Stimulated activated CD4-positive, alpha-beta T cell treated with anti-CD3 and anti-CD28 coated beads, Interleukin-2, amount 100 ng/mL, for 48 hours (primary cell): Measurements from ENCODE around the gene TSR2.
"Not testable (repeated sequence)": the region's sequence is repeated elsewhere in the genome, so short reads cannot be mapped to it uniquely, and the experiment has no call there.

ENCODE experiments used
- DNase-seq, 2 donors: peaks; one replicate each; pipeline ENCODE4 v3.0.0-alpha.2; 2020

TSR2 gene

GRCh38 chrX:54473993-54474859 lies 34.0 kb downstream of the TSR2 start:
- DNase-seq = no peak

GRCh38 chrX:54479136-54480111 lies 39.2 kb downstream of the TSR2 start:
- DNase-seq = no peak

- DNase-seq = no peak
Measured at GRCh38 chrX:54482839-54483593, 42.8 kb downstream of the TSR2 start.

- DNase-seq = no peak
Measured at GRCh38 chrX:54483946-54484345, 43.7 kb downstream of the TSR2 start.

- DNase-seq = no peak
Measured at GRCh38 chrX:54484666-54485065, 44.5 kb downstream of the TSR2 start.

DNA sequence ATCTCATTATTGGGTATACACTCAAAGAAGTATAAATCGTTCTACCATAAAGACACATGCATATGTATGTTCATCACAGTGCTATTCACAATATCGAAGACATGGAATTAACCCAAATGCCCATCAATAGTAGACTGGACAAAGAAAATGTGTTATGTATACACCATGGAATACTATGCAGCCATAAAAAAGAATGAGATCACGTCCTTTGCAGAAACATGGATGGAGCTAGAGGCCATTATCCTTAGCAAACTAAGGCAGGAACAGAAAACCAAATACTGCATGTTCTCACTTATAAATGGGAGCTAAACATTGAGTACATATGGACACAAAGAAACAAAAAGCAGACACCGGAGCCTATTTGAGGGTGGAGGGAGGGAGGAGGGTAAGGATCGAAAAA lies 49.6 kb downstream of the TSR2 start:
- DNase-seq = not testable (repeated sequence)

- no peak for DNase-seq
Measured at GRCh38 chrX:54492340-54492739, 52.1 kb downstream of the TSR2 start.

- no peak for DNase-seq
Measured at GRCh38 chrX:54494166-54494988, 54.2 kb downstream of the TSR2 start.
